GM20431 (cell line): ENCODE results near the gene CTIF.
"Not testable (repeated sequence)": the region's sequence is repeated elsewhere in the genome, so short reads cannot be mapped to it uniquely, and the experiment has no call there.

ENCODE experiments used
- in situ Hi-C: fragments of 300-500 bp; cut with MseI, MboI; formaldehyde crosslinking; loops from one replicate; pipeline ENCODE4 v1.15.0; 2020; ENCODE audit warnings: low sequenced_read_pairs; ENCODE audit not compliant: unreplicated experiment

CTIF gene

GRCh38 chr18:48711651-48712486 is 173.0 kb downstream of the CTIF start:
- in situ Hi-C loops, result no loop called here

GRCh38 chr18:48713309-48713708 is 174.5 kb downstream of the CTIF start:
- in situ Hi-C loops, result no loop called here

- in situ Hi-C loops, result no loop called here
Measured at GRCh38 chr18:48714873-48715272, 176.0 kb downstream of the CTIF start.

- in situ Hi-C loops, result no loop called here
Measured at GRCh38 chr18:48715711-48716361, 177.0 kb downstream of the CTIF start.

- in situ Hi-C loops, result not testable (repeated sequence)
Measured at GRCh38 chr18:48717227-48717626, 178.4 kb downstream of the CTIF start.

GRCh38 chr18:48718251-48718959 is 179.6 kb downstream of the CTIF start:
- in situ Hi-C loops, result no loop called here

GRCh38 chr18:48719388-48719787 is 180.6 kb downstream of the CTIF start:
- in situ Hi-C loops, result no loop called here

- in situ Hi-C loops, result no loop called here
Measured at GRCh38 chr18:48719974-48720654, 181.3 kb downstream of the CTIF start.

GRCh38 chr18:48720655-48721025 is 181.8 kb downstream of the CTIF start:
- in situ Hi-C loops, result no loop called here

- in situ Hi-C loops, result no loop called here
Measured at GRCh38 chr18:48721312-48721711, 182.5 kb downstream of the CTIF start.

- in situ Hi-C loops, result no loop called here
Measured at GRCh38 chr18:48723016-48723415, 184.2 kb downstream of the CTIF start.

- in situ Hi-C loops, result no loop called here
Measured at GRCh38 chr18:48723837-48724236, 185.0 kb downstream of the CTIF start.

GRCh38 chr18:48724442-48724841 is 185.6 kb downstream of the CTIF start:
- in situ Hi-C loops, result no loop called here

GRCh38 chr18:48724939-48725338 is 186.1 kb downstream of the CTIF start:
- in situ Hi-C loops, result no loop called here

GRCh38 chr18:48725562-48725961 is 186.7 kb downstream of the CTIF start:
- in situ Hi-C loops, result no loop called here

- in situ Hi-C loops, result no loop called here
Measured at GRCh38 chr18:48727681-48728080, 188.8 kb downstream of the CTIF start.

GRCh38 chr18:48728204-48728833 is 189.5 kb downstream of the CTIF start:
- in situ Hi-C loops, result no loop called here

GRCh38 chr18:48729404-48729803 is 190.6 kb downstream of the CTIF start:
- in situ Hi-C loops, result no loop called here

- in situ Hi-C loops, result no loop called here
Measured at GRCh38 chr18:48730010-48730409, 191.2 kb downstream of the CTIF start.
